A673 (cell line): ENCODE measurements around the gene CTIF. TPM values are rescaled to one million over a fixed set of nuclear protein-coding genes. Genes with fewer than 3 reads are reported as not detected.

Experiments used
- BruUV-seq: library from RNA; stranded (reverse); fragments of 400-500 nt; replicated peaks from 2 replicates; lab custom pipeline; 2021; lab: Mats Ljungman, UMichigan
- CTCF ChIA-PET: fragments of 300-600 bp; sonication (Branson Sonifier 250); formaldehyde crosslinking; loops from one replicate; lab custom pipeline; 2022; ENCODE audit warnings: antibody characterized with exemption; lab: Charles Lee
- POLR2A ChIA-PET: fragments of 300-600 bp; sonication (Branson Sonifier 250); formaldehyde crosslinking; loops from one replicate; lab custom pipeline; 2022; ENCODE audit warnings: antibody characterized with exemption; ENCODE audit not compliant: low non-redundant PET; lab: Charles Lee
- DNase-seq: peaks from one replicate; pipeline ENCODE4 v3.0.0-alpha.2; 2015; ENCODE audit warnings: low spot score
- H3K27ac ChIP-seq: fragments of 200-600 bp; sonication (generic); 2 replicates; pipeline ENCODE4 v1.5.1; 2016; ENCODE audit warnings: mixed run types, low read depth, mild to moderate bottlenecking, mixed read lengths, antibody characterized with exemption, low read length; ENCODE audit not compliant: poor library complexity, severe bottlenecking
- H3K27me3 ChIP-seq: fragments of 200-600 bp; sonication (generic); replicated peaks from 2 replicates; pipeline ENCODE4 v1.6.1; 2017; ENCODE audit warnings: mixed run types, low read depth, mild to moderate bottlenecking, mixed read lengths, antibody characterized with exemption, low read length; ENCODE audit not compliant: insufficient read depth, poor library complexity
- H3K36me3 ChIP-seq: fragments of 200-600 bp; sonication (generic); 2 replicates; pipeline ENCODE4 v1.6.1; 2016; ENCODE audit warnings: mixed run types, mild to moderate bottlenecking, mixed read lengths, antibody characterized with exemption, low read length; ENCODE audit not compliant: insufficient read depth, poor library complexity, severe bottlenecking
- H3K4me1 ChIP-seq: fragments of 200-600 bp; sonication (generic); 2 replicates; pipeline ENCODE4 v1.6.1; 2017; ENCODE audit warnings: mixed run types, mild to moderate bottlenecking, mixed read lengths, antibody characterized with exemption, low read length; ENCODE audit not compliant: insufficient read depth, poor library complexity, severe bottlenecking
- H3K4me3 ChIP-seq: fragments of 200-600 bp; sonication (generic); 2 replicates; pipeline ENCODE4 v1.5.1; 2016; ENCODE audit warnings: low read depth, mixed run types, mild to moderate bottlenecking, mixed read lengths, low read length; ENCODE audit not compliant: poor library complexity, severe bottlenecking
- H3K9me3 ChIP-seq: fragments of 200-600 bp; sonication (generic); 2 replicates; pipeline ENCODE4 v1.6.1; 2016; ENCODE audit warnings: mixed run types, low read depth, mild to moderate bottlenecking, mixed read lengths, antibody characterized with exemption, low read length; ENCODE audit not compliant: poor library complexity, severe bottlenecking
- CTCF ChIP-seq: fragments of 300-800, 200-600 bp; sonication (generic); conservative IDR thresholded peaks from 2 replicates; pipeline ENCODE4 v1.5.1; 2017; ENCODE audit warnings: low read depth, mild to moderate bottlenecking, antibody characterized with exemption, low read length, moderate library complexity, mixed read lengths
- EZH2 ChIP-seq: fragments of 200-600 bp; sonication (generic); IDR thresholded peaks from 2 replicates; pipeline ENCODE4 v1.6.1; 2017; ENCODE audit warnings: borderline replicate concordance, low read depth, mild to moderate bottlenecking, mixed read lengths, antibody characterized with exemption, low read length; ENCODE audit not compliant: poor library complexity, severe bottlenecking
- intact Hi-C: fragments of 100-400 bp; cut with micrococcal nuclease; formaldehyde crosslinking; loops from one replicate; pipeline ENCODE4 v1.10.0; 2022; ENCODE audit not compliant: unreplicated experiment
- total RNA-seq: library from RNA; stranded (reverse); gene quantifications from 2 replicates; pipeline ENCODE4 v1.2.3, GENCODE V29; 2021

The CTIF gene
- total RNA-seq, 1 experiment from 2014 or later = 23.5 TPM

GRCh38 chr18:48843596-48843995, 304.8 kb downstream of the CTIF start:
- Histone ChIP-seq H3K36me3 (no peaks in the 10 kb centered on the region), H3K9me3 (no peaks in the 10 kb centered on the region), H3K27me3 (no peaks in the 10 kb centered on the region), H3K27ac (no peak overlapping the region), H3K4me1 (peaks cover 22% of the 10 kb centered on the region), H3K4me3 (no peak overlapping the region)
- ChIA-PET CTCF (no interaction called here), POLR2A (no interaction called here)
- no peak for DNase-seq
- BruUV-seq = no TSS peak
- TF ChIP-seq EZH2 = no peak
- no peak for TF ChIP-seq CTCF
- intact Hi-C loops = no loop called here

- no peak for DNase-seq
- no peak overlapping the region for H3K4me3 ChIP-seq
- no peaks in the 10 kb centered on the region for H3K36me3 ChIP-seq
- ChIA-PET CTCF (no interaction called here), POLR2A (no interaction called here)
- TF ChIP-seq EZH2 (no peak), CTCF (no peak)
- H3K4me1 ChIP-seq = peaks cover 16% of the 10 kb centered on the region
- BruUV-seq = no TSS peak
- no peak overlapping the region for H3K27ac ChIP-seq
- no peaks in the 10 kb centered on the region for H3K9me3 ChIP-seq
- no peaks in the 10 kb centered on the region for H3K27me3 ChIP-seq
- intact Hi-C loops = no loop called here
Observed at GRCh38 chr18:48844271-48844670, 305.4 kb downstream of the CTIF start.

GRCh38 chr18:48845174-48845573, 306.3 kb downstream of the CTIF start:
- no peak overlapping the region for H3K4me3 ChIP-seq
- CTCF ChIA-PET = no interaction called here

More at GRCh38 chr18:48845174-48845573, 306.3 kb downstream of the CTIF start:
- Histone ChIP-seq H3K36me3 (no peaks in the 10 kb centered on the region), H3K27me3 (no peaks in the 10 kb centered on the region), H3K9me3 (no peaks in the 10 kb centered on the region), H3K4me1 (peaks cover 10% of the 10 kb centered on the region), H3K27ac (no peak overlapping the region)
- DNase-seq = no peak
- intact Hi-C loops = no loop called here
- TF ChIP-seq EZH2 = no peak
- TF ChIP-seq CTCF = no peak
- no TSS peak for BruUV-seq
- POLR2A ChIA-PET = no interaction called here
